B cell (primary cell): ENCODE results near the gene ETFB.

ENCODE experiments used
- CTCF ChIP-seq: fragments of 200-600 bp; IDR thresholded peaks from one replicate; pipeline ENCODE4 v1.8.0; 2022; ENCODE audit warnings: antibody characterized with exemption, mild to moderate bottlenecking
- EZH2 ChIP-seq: IDR thresholded peaks from 2 replicates; pipeline ENCODE4 v1.6.1; 2012; ENCODE audit warnings: borderline replicate concordance, low read depth, mild to moderate bottlenecking, moderate library complexity, low read length; ENCODE audit not compliant: insufficient read depth, poor library complexity, severe bottlenecking

DNA sequence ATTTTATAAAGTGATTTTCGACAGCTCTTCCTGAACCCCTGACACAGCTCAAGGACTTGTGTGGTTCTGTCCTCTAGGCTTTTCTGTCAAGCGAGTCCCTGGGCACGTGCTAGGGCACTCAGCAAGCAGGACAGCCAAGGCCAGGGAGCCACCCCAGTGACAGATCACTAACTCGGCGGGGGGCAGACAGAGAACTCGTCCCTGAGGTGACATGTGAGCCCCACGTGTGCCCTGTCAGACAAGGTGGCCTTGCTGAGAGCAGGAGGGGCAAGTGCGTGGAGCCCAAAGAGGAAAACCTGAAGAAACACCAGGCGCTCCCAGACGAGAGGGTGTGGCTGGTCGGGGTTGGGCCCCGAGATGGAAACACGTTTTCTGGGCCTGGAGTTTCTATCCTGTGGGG lies 4.9 kb downstream of the ETFB start:
- TF ChIP-seq EZH2 = no peak
- TF ChIP-seq CTCF = no peak
